Gastrocnemius medialis (tissue), 4 donors: ENCODE results near the gene NFYA. TPM values are rescaled to one million over a fixed set of nuclear protein-coding genes. Genes with fewer than 3 reads are reported as not detected.

Experiments used
- ATAC-seq, 2 donors: fragments of 150-250 bp; one replicate each; pipeline ENCODE4 v1.9.1; 2016
- DNase-seq, 2 donors: peaks; one replicate each; pipeline ENCODE4 v3.0.0-alpha.2; 2019
- H3K27ac ChIP-seq, 4 donors: fragments of 200-600 bp; sonication (generic); 1 replicate in 1 of 4; 2 replicates in 3 of 4; pipeline ENCODE4 v1.5.1; 2016 to 2018; ENCODE audit warnings: mild to moderate bottlenecking in 2 of 4, moderate library complexity in 1 of 4
- H3K27me3 ChIP-seq, 3 donors: fragments of 200-600 bp; sonication (generic) in 2 of 3; 1 replicate in 1 of 3; 2 replicates in 2 of 3; pipeline versions ENCODE4 v1.5.1 to v1.6.0; 2016 to 2019; ENCODE audit warnings: mild to moderate bottlenecking in 1 of 3, moderate library complexity in 1 of 3
- H3K36me3 ChIP-seq, 2 donors: fragments of 200-600 bp; sonication (generic) in 1 of 2; one replicate each; pipeline ENCODE4 v1.5.1; 2017 to 2018
- H3K4me1 ChIP-seq, 2 donors: fragments of 200-600 bp; sonication (generic) in 1 of 2; one replicate each; pipeline ENCODE4 v1.5.1; 2016 to 2017; ENCODE audit warnings: mild to moderate bottlenecking in 2 of 2
- H3K4me3 ChIP-seq, 4 donors: fragments of 200-600 bp; sonication (generic) in 3 of 4; 1 replicate in 1 of 4; 2 replicates in 3 of 4; pipeline ENCODE4 v1.5.1; 2016 to 2019; ENCODE audit warnings: mild to moderate bottlenecking in 2 of 4
- H3K9me3 ChIP-seq, 3 donors: fragments of 200-600 bp; sonication (generic) in 2 of 3; 1 replicate in 1 of 3; 2 replicates in 2 of 3; pipeline ENCODE4 v1.5.1; 2016 to 2019
- POLR2A ChIP-seq, 2 donors: fragments of 450-650 bp; IDR thresholded peaks; one replicate each; pipeline ENCODE4 v1.6.1; 2017; ENCODE audit warnings: antibody characterized with exemption in 2 of 2, mild to moderate bottlenecking in 2 of 2, moderate library complexity in 2 of 2
- in situ Hi-C, 4 donors: fragments of 200-750 bp; cut with MboI; loops; one replicate each; pipeline versions ENCODE4 v1.15.0 to v1.8.0; 2017; ENCODE audit warnings: low sequenced_read_pairs in 4 of 4
- intact Hi-C: fragments of 100-400 bp; cut with DNase I; formaldehyde crosslinking; loops from one replicate; pipeline ENCODE4 v1.15.1; 2023; ENCODE audit warnings: low total_unique reads
- total RNA-seq, 4 donors: library from RNA; depleted of rRNA; stranded (reverse); fragments of >200 nt; gene quantifications; one replicate each; pipeline versions ENCODE4 v1.1.0 to v1.2.3, GENCODE V29; 2016
- TF ChIP-seq, protein P1 (sequence below), 5 experiments: fragments of 450-650 bp in 3 of 5; fragments of 200-600 bp in 2 of 5; sonication (generic) in 2 of 5; IDR thresholded peaks in 4 of 5; conservative IDR thresholded peaks in 1 of 5; 1 replicate in 4 of 5; 2 replicates in 1 of 5; pipeline ENCODE4 v1.5.1; 2016 to 2019; ENCODE audit warnings: antibody characterized with exemption in 5 of 5, mild to moderate bottlenecking in 3 of 5, moderate library complexity in 3 of 5

Gene NFYA
- total RNA-seq, 4 donors from 2014 or later: 7.2 to 11.6 (median 9.7) TPM

DNA sequence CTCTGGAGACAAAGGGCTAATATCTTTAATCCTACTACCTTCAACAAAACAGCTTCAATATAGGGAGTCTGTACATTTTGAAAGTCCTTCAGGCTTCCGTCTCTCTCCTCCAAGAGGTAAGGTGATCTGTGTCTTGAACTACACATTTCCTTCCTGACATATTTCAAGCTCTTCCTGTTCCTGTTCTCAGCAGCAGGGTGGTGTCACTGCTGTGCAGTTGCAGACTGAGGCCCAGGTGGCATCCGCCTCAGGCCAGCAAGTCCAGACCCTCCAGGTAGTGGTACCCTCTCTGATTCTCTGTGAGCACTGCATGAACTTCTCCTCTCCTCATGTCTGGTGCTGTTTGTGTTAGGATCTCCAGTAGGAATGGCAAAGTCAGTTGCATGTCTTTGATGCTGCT is 7.8 kb downstream of the NFYA start:
- H3K4me1 ChIP-seq: peaks cover 13 to 18% of the 10 kb centered on the region in 2 donors
- no peaks in the 10 kb centered on the region for H3K9me3 ChIP-seq
- TF ChIP-seq, protein P1, sequence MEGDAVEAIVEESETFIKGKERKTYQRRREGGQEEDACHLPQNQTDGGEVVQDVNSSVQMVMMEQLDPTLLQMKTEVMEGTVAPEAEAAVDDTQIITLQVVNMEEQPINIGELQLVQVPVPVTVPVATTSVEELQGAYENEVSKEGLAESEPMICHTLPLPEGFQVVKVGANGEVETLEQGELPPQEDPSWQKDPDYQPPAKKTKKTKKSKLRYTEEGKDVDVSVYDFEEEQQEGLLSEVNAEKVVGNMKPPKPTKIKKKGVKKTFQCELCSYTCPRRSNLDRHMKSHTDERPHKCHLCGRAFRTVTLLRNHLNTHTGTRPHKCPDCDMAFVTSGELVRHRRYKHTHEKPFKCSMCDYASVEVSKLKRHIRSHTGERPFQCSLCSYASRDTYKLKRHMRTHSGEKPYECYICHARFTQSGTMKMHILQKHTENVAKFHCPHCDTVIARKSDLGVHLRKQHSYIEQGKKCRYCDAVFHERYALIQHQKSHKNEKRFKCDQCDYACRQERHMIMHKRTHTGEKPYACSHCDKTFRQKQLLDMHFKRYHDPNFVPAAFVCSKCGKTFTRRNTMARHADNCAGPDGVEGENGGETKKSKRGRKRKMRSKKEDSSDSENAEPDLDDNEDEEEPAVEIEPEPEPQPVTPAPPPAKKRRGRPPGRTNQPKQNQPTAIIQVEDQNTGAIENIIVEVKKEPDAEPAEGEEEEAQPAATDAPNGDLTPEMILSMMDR (IDR thresholded peaks at IDR 0.05 in 4 of 5, conservative IDR thresholded peaks at IDR 0.05 in 1 of 5): no peak
- TF ChIP-seq POLR2A (IDR thresholded peaks at IDR 0.05): no peak
- H3K36me3 ChIP-seq: peaks cover 0 to 39% of the 10 kb centered on the region in 2 donors
- no peak overlapping the region for H3K4me3 ChIP-seq
- H3K27me3 ChIP-seq: no peaks in the 10 kb centered on the region
- intact Hi-C loops: no loop called here
- no peak for DNase-seq
- no peak for ATAC-seq
- in situ Hi-C loops: no loop called here
- H3K27ac ChIP-seq: no peak overlapping the region

DNA sequence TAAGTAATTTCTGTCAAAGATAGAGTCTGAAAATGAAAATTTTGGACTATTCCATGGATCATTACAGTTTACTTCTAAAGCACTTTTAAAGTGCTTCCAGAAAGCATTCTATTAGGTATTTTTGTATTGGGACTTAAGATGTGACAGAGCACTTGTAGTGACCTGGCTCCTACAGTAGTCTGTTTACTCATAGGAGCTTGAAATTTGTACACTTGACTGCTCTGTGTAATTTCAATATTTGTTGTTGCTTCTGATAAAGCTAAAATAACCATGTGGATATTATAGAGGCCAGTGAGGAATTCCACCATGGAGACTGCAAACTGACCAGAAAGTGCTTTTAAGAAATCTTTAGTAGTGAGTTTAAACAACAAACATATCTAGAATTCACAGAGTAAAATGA is 10.3 kb downstream of the NFYA start:
- DNase-seq: no peak
- ATAC-seq: no peak
- in situ Hi-C loops (no loop called here), intact Hi-C loops (no loop called here)
- no peaks in the 10 kb centered on the region for H3K4me1 ChIP-seq
- peaks cover 0 to 52% of the 10 kb centered on the region in 2 donors for H3K36me3 ChIP-seq
- no peaks in the 10 kb centered on the region for H3K27me3 ChIP-seq
- no peak overlapping the region for H3K4me3 ChIP-seq
- TF ChIP-seq POLR2A (IDR thresholded peaks at IDR 0.05): no peak
- TF ChIP-seq, protein P1 (IDR thresholded peaks at IDR 0.05 in 4 of 5, conservative IDR thresholded peaks at IDR 0.05 in 1 of 5): no peak
- H3K27ac ChIP-seq: no peak overlapping the region
- no peaks in the 10 kb centered on the region for H3K9me3 ChIP-seq

DNA sequence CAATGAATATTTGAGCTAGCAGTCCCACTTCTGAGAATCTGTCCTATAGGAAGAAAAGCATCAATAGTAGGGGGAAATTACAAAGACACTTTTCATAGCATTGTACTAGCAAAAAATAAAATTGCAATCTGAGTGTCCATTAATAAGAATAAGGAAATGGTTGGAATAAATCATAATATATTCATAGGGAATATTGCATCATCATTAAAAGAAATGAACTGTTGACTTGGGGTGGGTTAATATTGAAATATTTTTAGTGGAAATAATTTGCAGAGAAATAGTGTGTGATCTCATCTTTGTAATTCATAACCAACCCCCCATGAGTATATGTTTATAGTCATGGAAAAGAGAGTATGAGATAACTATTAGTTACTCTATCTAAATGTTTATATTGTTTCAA is 12.4 kb downstream of the NFYA start:
- H3K27ac ChIP-seq: no peak overlapping the region
- H3K36me3 ChIP-seq: peaks cover 0 to 56% of the 10 kb centered on the region in 2 donors
- DNase-seq (no peak), ATAC-seq (no peak)
- intact Hi-C loops: no loop called here
- H3K9me3 ChIP-seq: no peaks in the 10 kb centered on the region
- in situ Hi-C loops: no loop called here
- TF ChIP-seq, protein P1 (IDR thresholded peaks at IDR 0.05 in 4 of 5, conservative IDR thresholded peaks at IDR 0.05 in 1 of 5): no peak
- no peak for TF ChIP-seq POLR2A (IDR thresholded peaks at IDR 0.05)
- no peak overlapping the region for H3K4me3 ChIP-seq
- H3K4me1 ChIP-seq: no peaks in the 10 kb centered on the region
- H3K27me3 ChIP-seq: no peaks in the 10 kb centered on the region

DNA sequence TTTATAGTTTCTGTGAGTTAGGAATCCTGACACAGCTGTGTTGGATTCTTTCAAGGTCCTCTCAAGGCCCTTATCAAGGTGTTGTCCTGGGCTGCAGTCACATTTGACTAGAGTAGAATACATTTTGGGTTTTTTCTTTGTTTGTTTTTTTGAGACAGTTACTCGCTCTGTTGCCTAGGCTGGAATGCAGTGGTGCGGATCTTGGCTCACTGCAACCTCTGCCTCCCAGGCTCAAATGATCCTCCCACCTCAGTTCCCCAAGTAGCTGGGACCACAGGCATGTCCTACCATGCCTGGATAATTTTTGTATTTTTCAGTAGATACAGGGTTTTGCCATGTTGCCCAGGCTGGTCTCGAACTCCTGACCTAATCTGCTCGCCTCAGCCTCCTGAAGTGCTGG is 15.7 kb downstream of the NFYA start:
- H3K36me3 ChIP-seq: peaks cover 0 to 73% of the 10 kb centered on the region in 2 donors
- TF ChIP-seq POLR2A (IDR thresholded peaks at IDR 0.05): no peak
- TF ChIP-seq, protein P1 (IDR thresholded peaks at IDR 0.05 in 4 of 5, conservative IDR thresholded peaks at IDR 0.05 in 1 of 5): no peak
- no peak overlapping the region for H3K4me3 ChIP-seq
- no peak for DNase-seq
- intact Hi-C loops (no loop called here), in situ Hi-C loops (no loop called here)
- no peak overlapping the region for H3K27ac ChIP-seq
- no peak for ATAC-seq
- no peaks in the 10 kb centered on the region for H3K9me3 ChIP-seq
- no peaks in the 10 kb centered on the region for H3K4me1 ChIP-seq
- no peaks in the 10 kb centered on the region for H3K27me3 ChIP-seq
